22Rv1 (cell line): ENCODE measurements around the gene LIMK2.

Experiments
- ZFX ChIP-seq: fragments of 450-650 bp; IDR thresholded peaks from 2 replicates; pipeline ENCODE4 v1.6.1; 2017; ENCODE audit warnings: antibody characterized with exemption, borderline replicate concordance
- TF ChIP-seq, protein P1 (sequence below): fragments of 450-650 bp; IDR thresholded peaks from 2 replicates; pipeline ENCODE4 v1.5.1; 2017; ENCODE audit warnings: mild to moderate bottlenecking

DNA sequence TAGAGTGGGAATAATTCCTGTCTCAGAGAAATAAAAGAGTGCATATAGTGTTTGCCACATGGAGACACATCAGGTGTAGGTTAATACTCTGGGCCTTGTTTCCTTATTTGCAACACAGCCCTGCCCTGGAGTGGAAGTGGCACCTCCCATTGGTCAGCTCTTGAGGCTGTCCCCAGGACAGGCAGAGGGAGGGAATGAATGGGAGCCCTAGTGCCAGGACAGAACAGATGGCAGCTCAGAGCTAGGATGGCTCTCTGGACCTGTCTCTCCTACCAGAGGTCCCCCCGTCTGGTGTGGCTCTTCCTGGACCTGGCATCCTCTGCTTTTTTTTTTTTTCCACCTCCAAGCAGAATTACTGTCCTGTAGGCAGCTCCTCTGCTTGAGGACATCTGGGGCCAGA is 35.6 kb downstream of the LIMK2 start:
- TF ChIP-seq, protein P1, sequence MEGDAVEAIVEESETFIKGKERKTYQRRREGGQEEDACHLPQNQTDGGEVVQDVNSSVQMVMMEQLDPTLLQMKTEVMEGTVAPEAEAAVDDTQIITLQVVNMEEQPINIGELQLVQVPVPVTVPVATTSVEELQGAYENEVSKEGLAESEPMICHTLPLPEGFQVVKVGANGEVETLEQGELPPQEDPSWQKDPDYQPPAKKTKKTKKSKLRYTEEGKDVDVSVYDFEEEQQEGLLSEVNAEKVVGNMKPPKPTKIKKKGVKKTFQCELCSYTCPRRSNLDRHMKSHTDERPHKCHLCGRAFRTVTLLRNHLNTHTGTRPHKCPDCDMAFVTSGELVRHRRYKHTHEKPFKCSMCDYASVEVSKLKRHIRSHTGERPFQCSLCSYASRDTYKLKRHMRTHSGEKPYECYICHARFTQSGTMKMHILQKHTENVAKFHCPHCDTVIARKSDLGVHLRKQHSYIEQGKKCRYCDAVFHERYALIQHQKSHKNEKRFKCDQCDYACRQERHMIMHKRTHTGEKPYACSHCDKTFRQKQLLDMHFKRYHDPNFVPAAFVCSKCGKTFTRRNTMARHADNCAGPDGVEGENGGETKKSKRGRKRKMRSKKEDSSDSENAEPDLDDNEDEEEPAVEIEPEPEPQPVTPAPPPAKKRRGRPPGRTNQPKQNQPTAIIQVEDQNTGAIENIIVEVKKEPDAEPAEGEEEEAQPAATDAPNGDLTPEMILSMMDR = no peak
- TF ChIP-seq ZFX = no peak
